HCT116 (cell line): Measurements from ENCODE around the gene MCRIP1. TPM values are rescaled to one million over a fixed set of nuclear protein-coding genes. Genes with fewer than 3 reads are reported as not detected.

ENCODE experiments used
- ATAC-seq: fragments of 200-7000 bp; cut with Tn5 transposase; 2 replicates; pipeline ENCODE4 v1.9.1; 2020; ENCODE audit warnings: mild to moderate bottlenecking, moderate library complexity
- BruUV-seq: library from RNA; stranded (reverse); fragments of 400-500 nt; replicated peaks from 2 replicates; lab custom pipeline; 2021; lab: Mats Ljungman, UMichigan
- CTCF ChIA-PET: fragments of 300-600 bp; sonication (Branson Sonifier 250); formaldehyde crosslinking; loops from one replicate; lab custom pipeline; 2021; ENCODE audit warnings: antibody characterized with exemption; lab: Charles Lee
- POLR2A ChIA-PET: fragments of 300-600, 350-600 bp; sonication (Branson Sonifier 250); formaldehyde crosslinking; loops from one replicate; lab custom pipeline; 2021; ENCODE audit warnings: antibody characterized with exemption; lab: Charles Lee
- RAD21 ChIA-PET, 2 experiments: fragments of 300-600 bp; sonication (Branson Sonifier 250); formaldehyde crosslinking; loops; one replicate each; lab custom pipeline; 2023; ENCODE audit warnings: low total read pairs in 2 of 2; ENCODE audit not compliant: uncharacterized antibody in 2 of 2, unreplicated experiment in 2 of 2, low non-redundant PET in 1 of 2; lab: Charles Lee
- DNase-seq: peaks from one replicate; pipeline ENCODE4 v3.0.0-alpha.2; 2010; ENCODE audit warnings: low read depth, low spot score
- H2AFZ ChIP-seq: fragments of 200-600 bp; shearing (Covaris generic), sonication (generic); 2 replicates; pipeline ENCODE4 v1.6.1; 2017; ENCODE audit warnings: low read depth, mixed run types, mixed read lengths, antibody characterized with exemption, low read length; ENCODE audit not compliant: poor library complexity, severe bottlenecking
- H3K27ac ChIP-seq: 2 replicates; pipeline ENCODE4 v1.5.1; 2012; ENCODE audit warnings: low read depth, low read length
- H3K27me3 ChIP-seq: fragments of 200-600 bp; sonication (generic); 2 replicates; pipeline ENCODE4 v1.6.1; 2016; ENCODE audit warnings: mixed run types, low read length, mixed read lengths; ENCODE audit not compliant: insufficient read depth
- H3K36me3 ChIP-seq, 2 experiments: fragments of 200-500 bp in 1 of 2; fragments of 200-600 bp in 1 of 2; sonication (Bioruptor generic) in 1 of 2; sonication (generic) in 1 of 2; 2 replicates each; pipeline versions ENCODE4 v1.5.1 to v1.6.1; 2014 to 2016; ENCODE audit warnings: low read length in 2 of 2, inconsistent platforms in 1 of 2, mixed read lengths in 1 of 2, mixed run types in 1 of 2; ENCODE audit not compliant: insufficient read depth in 2 of 2, control insufficient read depth in 1 of 2
- H3K4me1 ChIP-seq, 2 experiments: fragments of 200-600 bp in 1 of 2; sonication (generic) in 1 of 2; 2 replicates each; pipeline versions ENCODE4 v1.5.1 to v1.6.1; 2012 to 2017; ENCODE audit warnings: low read length in 2 of 2, inconsistent platforms in 1 of 2, mild to moderate bottlenecking in 1 of 2, mixed read lengths in 1 of 2, mixed run types in 1 of 2, moderate library complexity in 1 of 2; ENCODE audit not compliant: insufficient read depth in 2 of 2, control insufficient read depth in 1 of 2
- H3K4me2 ChIP-seq: fragments of 200-600 bp; sonication (generic); 2 replicates; pipeline ENCODE4 v1.6.1; 2017; ENCODE audit warnings: mixed run types, low read length, mixed read lengths
- H3K4me3 ChIP-seq, 2 experiments: fragments of 200-600 bp in 1 of 2; sonication (generic) in 1 of 2; replicated peaks in 1 of 2; 2 replicates each; pipeline ENCODE4 v1.5.1; 2011 to 2016; ENCODE audit warnings: low read length in 2 of 2, control low read depth in 1 of 2, low read depth in 1 of 2, mild to moderate bottlenecking in 1 of 2, mixed read lengths in 1 of 2, mixed run types in 1 of 2
- H3K79me2 ChIP-seq: fragments of 200-600 bp; sonication (generic); 2 replicates; pipeline ENCODE4 v1.6.1; 2017; ENCODE audit warnings: mild to moderate bottlenecking, mixed run types, low read length, moderate library complexity, mixed read lengths; ENCODE audit not compliant: insufficient read depth
- H3K9ac ChIP-seq: fragments of 200-600 bp; sonication (generic); 2 replicates; pipeline ENCODE4 v1.6.1; 2016; ENCODE audit warnings: low read length, mixed read lengths
- H3K9me2 ChIP-seq: fragments of 200-600 bp; sonication (generic), shearing (Covaris generic); 2 replicates; pipeline ENCODE4 v1.6.1; 2017; ENCODE audit warnings: mixed run types, mild to moderate bottlenecking, moderate library complexity; ENCODE audit not compliant: insufficient read depth
- H3K9me3 ChIP-seq, 2 experiments: fragments of 200-500 bp in 1 of 2; fragments of 200-600 bp in 1 of 2; sonication (Bioruptor generic) in 1 of 2; sonication (generic) in 1 of 2; 2 replicates each; pipeline ENCODE4 v1.6.1; 2014 to 2017; ENCODE audit warnings: low read length in 2 of 2, mixed read lengths in 2 of 2, inconsistent platforms in 1 of 2, low read depth in 1 of 2, mild to moderate bottlenecking in 1 of 2, mixed run types in 1 of 2, moderate library complexity in 1 of 2; ENCODE audit not compliant: control insufficient read depth in 1 of 2, insufficient read depth in 1 of 2
- H4K20me1 ChIP-seq: fragments of 200-600 bp; sonication (generic), shearing (Covaris generic); 2 replicates; pipeline ENCODE4 v1.6.1; 2017; ENCODE audit warnings: mixed run types, mild to moderate bottlenecking, moderate library complexity; ENCODE audit not compliant: insufficient read depth
- CBX3 ChIP-seq: IDR thresholded peaks from 2 replicates; pipeline ENCODE4 v1.6.1; 2012; ENCODE audit warnings: low read depth
- POLR2A ChIP-seq: IDR thresholded peaks from 2 replicates; pipeline ENCODE4 v1.7.0; 2011; ENCODE audit warnings: borderline replicate concordance; ENCODE audit not compliant: insufficient read depth, insufficient read length; ENCODE audit errors: extremely low read depth
- POLR2AphosphoS5 ChIP-seq: IDR thresholded peaks from 2 replicates; pipeline ENCODE4 v1.6.1; 2011; ENCODE audit warnings: mild to moderate bottlenecking, low read depth, low read length, moderate library complexity
- RAD21 ChIP-seq: IDR thresholded peaks from 2 replicates; pipeline ENCODE4 v1.6.1; 2012; ENCODE audit warnings: low read depth, mild to moderate bottlenecking
- YY1 ChIP-seq: IDR thresholded peaks from 2 replicates; pipeline ENCODE4 v1.6.1; 2011; ENCODE audit warnings: low read length, low read depth, moderate library complexity, mild to moderate bottlenecking; ENCODE audit not compliant: insufficient replicate concordance; ENCODE audit errors: extremely low read depth
- ZBTB33 ChIP-seq: IDR thresholded peaks from 2 replicates; pipeline ENCODE4 v1.6.1; 2011; ENCODE audit warnings: mild to moderate bottlenecking, low read length, moderate library complexity; ENCODE audit not compliant: insufficient replicate concordance; ENCODE audit errors: extremely low read depth
- ZFX ChIP-seq: fragments of 450-650 bp; IDR thresholded peaks from 2 replicates; pipeline ENCODE4 v1.6.1; 2017
- intact Hi-C: fragments of 100-400 bp; cut with micrococcal nuclease; formaldehyde crosslinking; loops from 2 replicates; pipeline ENCODE4 v1.10.0; 2022
- total RNA-seq: library from RNA; stranded (reverse); gene quantifications from one replicate; pipeline ENCODE4 v1.2.1, GENCODE V29; 2021; ENCODE audit not compliant: unreplicated experiment

MCRIP1 gene
- total RNA-seq, 1 experiment from 2014 or later: 59.2 TPM

- peak overlapping the region; percentile 99 for H3K9ac ChIP-seq
- H4K20me1 ChIP-seq: peaks cover 7% of the 10 kb centered on the region; the same call in 1 of the 2 replicates
- peak overlapping the region; percentile 5 to 8; a peak in 1 of 4 replicates for H3K4me3 ChIP-seq
- ATAC-seq: peak; percentile 9
- intact Hi-C loops: loop anchor here (1.0 kb wide), 1 partner anchor 135 kb away; no protein-coding TSS in a partner anchor
- H3K36me3 ChIP-seq: peaks cover 11 to 28% of the 10 kb centered on the region in 2 experiments; a peak in 3 of 4 replicates
- ChIA-PET POLR2A (interaction anchor here (0.8 to 1.4 kb wide), 3 partner anchors 17 to 140 kb away, joined by 3 to 6 read pairs (median 3); no protein-coding TSS in a partner anchor), RAD21 (no interaction called here), CTCF (no interaction called here)
- H2AFZ ChIP-seq: no peak overlapping the region
- H3K4me2 ChIP-seq: peak overlapping the region; percentile 86
- H3K79me2 ChIP-seq: peaks cover 65% of the 10 kb centered on the region
- no peaks in the 10 kb centered on the region for H3K9me2 ChIP-seq
- H3K9me3 ChIP-seq: no peaks in the 10 kb centered on the region
- TF ChIP-seq YY1 (peak; percentile 2), POLR2AphosphoS5 (peak; percentile 7), ZBTB33 (no peak), CBX3 (no peak), POLR2A (peak; percentile 92), RAD21 (no peak), ZFX (0 out of 2 replicates have a peak, but pooled peaks have one; percentile 44)
- H3K27me3 ChIP-seq: no peaks in the 10 kb centered on the region
- no TSS peak for BruUV-seq
- H3K27ac ChIP-seq: peak overlapping the region; percentile 99
- peaks cover 44 to 85% of the 10 kb centered on the region in 2 experiments for H3K4me1 ChIP-seq
- DNase-seq: peak; percentile 68
Observed at GRCh38 chr17:81867991-81868673, 35.0 kb upstream of the MCRIP1 start.
